Right lobe of liver (tissue), 6 donors: ENCODE measurements around the gene SWI5. TPM values are rescaled to one million over a fixed set of nuclear protein-coding genes. Genes with fewer than 3 reads are reported as not detected.

ENCODE experiments used
- ATAC-seq, 4 donors: fragments of 200-7000 bp; cut with Tn5 transposase; one replicate each; pipeline ENCODE4 v1.9.1; 2020; ENCODE audit warnings: mild to moderate bottlenecking in 4 of 4, moderate library complexity in 4 of 4
- DNase-seq, 3 donors: peaks; one replicate each; pipeline ENCODE4 v3.0.0-alpha.2; 2020
- H3K27ac ChIP-seq, 3 donors: fragments of 200-600 bp; one replicate each; pipeline ENCODE4 v1.8.0; 2022
- H3K27me3 ChIP-seq, 2 donors: fragments of 200-600 bp; one replicate each; pipeline ENCODE4 v1.8.0; 2022
- H3K36me3 ChIP-seq, 4 donors: fragments of 200-600 bp; sonication (generic) in 1 of 4; one replicate each; pipeline versions ENCODE4 v1.5.1 to v1.8.0; 2017 to 2022; ENCODE audit warnings: control low read depth in 1 of 4
- H3K4me1 ChIP-seq, 4 donors: fragments of 200-600 bp; sonication (generic) in 1 of 4; one replicate each; pipeline versions ENCODE4 v1.5.1 to v1.8.0; 2017 to 2022; ENCODE audit warnings: control low read depth in 1 of 4
- H3K4me3 ChIP-seq, 3 donors: fragments of 200-600 bp; one replicate each; pipeline ENCODE4 v1.8.0; 2022
- H3K9me3 ChIP-seq, 4 donors: fragments of 200-600 bp; sonication (generic) in 1 of 4; one replicate each; pipeline versions ENCODE4 v1.5.1 to v1.8.0; 2017 to 2022; ENCODE audit warnings: control low read depth in 1 of 4
- CTCF ChIP-seq, 4 donors: fragments of 200-600 bp in 3 of 4; fragments of 450-650 bp in 1 of 4; IDR thresholded peaks; one replicate each; pipeline versions ENCODE4 v1.5.1 to v1.8.0; 2016 to 2022; ENCODE audit warnings: antibody characterized with exemption in 4 of 4, mild to moderate bottlenecking in 2 of 4
- POLR2A ChIP-seq: fragments of 450-650 bp; IDR thresholded peaks from one replicate; pipeline ENCODE4 v1.6.1; 2017; ENCODE audit warnings: antibody characterized with exemption, mild to moderate bottlenecking
- WGBS: methylation state at CpG from one replicate; pipeline ENCODE4 v1.1.6; 2018; ENCODE audit warnings: low coverage, low lambda C conversion rate; ENCODE audit not compliant: insufficient coverage; ENCODE audit errors: missing lambda C conversion rate; 5-methylcytosine and 5-hydroxymethylcytosine counted together
- intact Hi-C, 2 donors: fragments of 100-400 bp; cut with DNase I; formaldehyde crosslinking; loops; one replicate each; pipeline versions ENCODE4 v1.11.2 to v1.14.1; 2022
- total RNA-seq, 6 experiments: library from RNA; depleted of rRNA in 2 of 6; stranded (reverse); fragments of >200 nt in 2 of 6; fragmentation: NEBNext Ultra II Directional in 3 of 6; extraction: Animal tissue kit (Norgen Biotek cat#: 25700) in 3 of 6; gene quantifications; one replicate each; pipeline versions ENCODE4 v1.1.0 to v1.2.4, GENCODE V29; 2016 to 2023
- donor health status: DM: no; HTN: yes; CAD: no.
- donor health status: DM: no; HTN: no; CAD: no.
- donor health status: DM: no; HTN: no; CAD: no.
- donor health status: DM: no; HTN: yes; CAD: no.
- donor health status: DM: no; HTN: yes; CAD: no.

SWI5 gene
- total RNA-seq, 6 experiments from 2014 or later = 10.8 to 17.3 (median 14.3) TPM

- intact Hi-C loops = no loop called here
- Histone ChIP-seq H3K27ac (no peak overlapping the region), H3K4me1 (peaks cover 0 to 10% (median 0%) of the 10 kb centered on the region in 4 donors), H3K27me3 (no peaks in the 10 kb centered on the region), H3K36me3 (no peaks in the 10 kb centered on the region), H3K4me3 (no peak overlapping the region), H3K9me3 (no peaks in the 10 kb centered on the region)
- peak in 1 of 3 donors; percentile 51 for DNase-seq
- no peak for ATAC-seq
- TF ChIP-seq POLR2A = no peak
- no peak for TF ChIP-seq CTCF (IDR thresholded peaks at IDR 0.05)
- 25% methylated on average over 6 of the region's 43 CpGs for WGBS
These were observed 25.0 kb upstream of the SWI5 start for GRCh38 chr9:128250839-128251731.

GRCh38 chr9:128251732-128252100 lies 24.4 kb upstream of the SWI5 start:
- no peak for ATAC-seq
- Histone ChIP-seq H3K36me3 (peaks cover 0 to 3% (median 1%) of the 10 kb centered on the region in 4 donors), H3K4me3 (no peak overlapping the region), H3K4me1 (peaks cover 0 to 10% (median 0%) of the 10 kb centered on the region in 4 donors), H3K27me3 (no peaks in the 10 kb centered on the region), H3K9me3 (no peaks in the 10 kb centered on the region), H3K27ac (no peak overlapping the region)
- WGBS = 67% methylated on average over 1 of the region's 3 CpGs
- intact Hi-C loops = no loop called here
- TF ChIP-seq POLR2A (no peak), CTCF (IDR thresholded peaks at IDR 0.05) (no peak)
- no peak for DNase-seq

GRCh38 chr9:128252317-128253139 lies 23.5 kb upstream of the SWI5 start:
- DNase-seq (no peak), ATAC-seq (no peak)
- Histone ChIP-seq H3K9me3 (no peaks in the 10 kb centered on the region), H3K27me3 (no peaks in the 10 kb centered on the region), H3K36me3 (peaks cover 0 to 11% (median 6%) of the 10 kb centered on the region in 4 donors), H3K4me1 (peaks cover 0 to 10% (median 0%) of the 10 kb centered on the region in 4 donors), H3K4me3 (no peak overlapping the region), H3K27ac (no peak overlapping the region)
- WGBS = 75% methylated on average over 2 of the region's 25 CpGs
- no peak for TF ChIP-seq POLR2A
- TF ChIP-seq CTCF (IDR thresholded peaks at IDR 0.05) = no peak
- intact Hi-C loops = no loop called here

GRCh38 chr9:128253140-128253990 lies 22.7 kb upstream of the SWI5 start:
- Histone ChIP-seq H3K4me3 (no peak overlapping the region), H3K27me3 (no peaks in the 10 kb centered on the region), H3K27ac (no peak overlapping the region), H3K4me1 (peaks cover 0 to 10% (median 0%) of the 10 kb centered on the region in 4 donors), H3K36me3 (peaks cover 0 to 19% (median 9%) of the 10 kb centered on the region in 4 donors), H3K9me3 (no peaks in the 10 kb centered on the region)
- ATAC-seq (no peak), DNase-seq (no peak)
- intact Hi-C loops = no loop called here
- WGBS = 76% methylated on average over 5 of the region's 31 CpGs
- TF ChIP-seq CTCF (IDR thresholded peaks at IDR 0.05) (no peak), POLR2A (no peak)
